T-helper 1 cell treated with Interleukin-12 subunit alpha and Interleukin-12 subunit beta and Interleukin-4 antibody, amounts not matched to agents 30 μg/mL and 1 μg/mL, for 36 hours (primary cell): ENCODE data around the gene CASP5.
"Not testable (repeated sequence)": the region's sequence is repeated elsewhere in the genome, so short reads cannot be mapped to it uniquely, and the experiment has no call there.

Experiments
- H3K27ac Mint-ChIP-seq: one replicate; pipeline ENCODE4 v1.8.0; 2021; ENCODE audit warnings: mild to moderate bottlenecking, mixed read lengths
- H3K27me3 Mint-ChIP-seq: one replicate; pipeline ENCODE4 v1.8.0; 2021; ENCODE audit warnings: low read depth, mixed read lengths
- H3K36me3 Mint-ChIP-seq: one replicate; pipeline ENCODE4 v1.8.0; 2021; ENCODE audit warnings: low read depth, mixed read lengths
- H3K4me1 Mint-ChIP-seq: one replicate; pipeline ENCODE4 v1.8.0; 2021; ENCODE audit warnings: low read depth, mixed read lengths
- H3K4me3 Mint-ChIP-seq: one replicate; pipeline ENCODE4 v1.8.0; 2021; ENCODE audit warnings: mild to moderate bottlenecking, moderate library complexity, mixed read lengths
- H3K9me3 Mint-ChIP-seq: one replicate; pipeline ENCODE4 v1.8.0; 2021; ENCODE audit warnings: mixed read lengths

The CASP5 gene

GRCh38 chr11:105044557-105045524 is 21.9 kb upstream of the CASP5 start, which contains the start of gene CARD16:
CARD16 (minus strand) TSS chr11:105045335; CDS start chr11:105045297, 38 bp downstream.
- peak within 1 kb of the TSS; percentile 96 for H3K27ac Mint-ChIP-seq
- peak within 1 kb of the TSS; percentile 97 for H3K4me3 Mint-ChIP-seq
- peaks cover 39% of the 10 kb centered on the region for H3K4me1 Mint-ChIP-seq
- H3K36me3 Mint-ChIP-seq, result peaks cover 33% of the 10 kb centered on the region
- H3K27me3 Mint-ChIP-seq, H3K9me3 Mint-ChIP-seq: not testable (repeated sequence)

DNA sequence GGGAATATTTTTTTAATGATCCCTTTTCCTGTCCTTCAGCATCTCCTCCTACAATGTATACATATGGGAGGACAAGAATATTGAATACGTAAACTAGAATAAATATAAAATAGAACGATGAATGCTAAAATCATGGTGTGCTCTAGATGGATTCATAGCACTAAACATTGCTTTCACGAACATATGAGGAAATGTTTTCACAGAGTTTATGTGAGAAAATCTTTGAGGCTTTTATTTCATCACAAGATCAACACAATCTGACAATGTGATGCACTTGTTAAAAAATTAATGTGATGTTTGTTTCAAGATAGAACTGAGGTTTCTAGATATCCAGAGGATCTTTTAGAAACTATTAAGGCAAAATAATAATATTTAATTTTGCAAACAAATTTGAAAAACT is 19.2 kb upstream of the CASP5 start:
- Mint-ChIP-seq H3K27ac (no peak overlapping the region), H3K27me3 (no peaks in the 10 kb centered on the region), H3K9me3 (peaks cover 4% of the 10 kb centered on the region), H3K4me3 (peak overlapping the region; percentile 1), H3K36me3 (peaks cover 47% of the 10 kb centered on the region), H3K4me1 (peaks cover 39% of the 10 kb centered on the region)

GRCh38 chr11:105040703-105041102 is 17.7 kb upstream of the CASP5 start:
- Mint-ChIP-seq H3K4me1 (peaks cover 36% of the 10 kb centered on the region), H3K36me3 (peaks cover 55% of the 10 kb centered on the region), H3K27ac (no peak overlapping the region), H3K27me3 (no peaks in the 10 kb centered on the region), H3K9me3 (peaks cover 9% of the 10 kb centered on the region), H3K4me3 (no peak overlapping the region)

GRCh38 chr11:105034813-105035620 is 12.0 kb upstream of the CASP5 start, which contains the start of gene CASP1:
CASP1 (minus strand) TSS chr11:105035144; CDS start chr11:105035113, 31 bp downstream.
- peaks cover 45% of the 10 kb centered on the region for H3K36me3 Mint-ChIP-seq
- H3K9me3 Mint-ChIP-seq, result peaks cover 9% of the 10 kb centered on the region
- H3K27ac Mint-ChIP-seq, result peak within 1 kb of the TSS; percentile 91
- no peaks in the 10 kb centered on the region for H3K27me3 Mint-ChIP-seq
- H3K4me3 Mint-ChIP-seq, result peak within 1 kb of the TSS; percentile 93
- H3K4me1 Mint-ChIP-seq, result peaks cover 28% of the 10 kb centered on the region

GRCh38 chr11:105034388-105034787 is 11.4 kb upstream of the CASP5 start:
- H3K36me3 Mint-ChIP-seq, result peaks cover 46% of the 10 kb centered on the region
- peak overlapping the region; percentile 93 for H3K4me3 Mint-ChIP-seq
- H3K27me3 Mint-ChIP-seq, H3K9me3 Mint-ChIP-seq: not testable (repeated sequence)
- peaks cover 28% of the 10 kb centered on the region for H3K4me1 Mint-ChIP-seq
- H3K27ac Mint-ChIP-seq, result peak overlapping the region; percentile 91

DNA sequence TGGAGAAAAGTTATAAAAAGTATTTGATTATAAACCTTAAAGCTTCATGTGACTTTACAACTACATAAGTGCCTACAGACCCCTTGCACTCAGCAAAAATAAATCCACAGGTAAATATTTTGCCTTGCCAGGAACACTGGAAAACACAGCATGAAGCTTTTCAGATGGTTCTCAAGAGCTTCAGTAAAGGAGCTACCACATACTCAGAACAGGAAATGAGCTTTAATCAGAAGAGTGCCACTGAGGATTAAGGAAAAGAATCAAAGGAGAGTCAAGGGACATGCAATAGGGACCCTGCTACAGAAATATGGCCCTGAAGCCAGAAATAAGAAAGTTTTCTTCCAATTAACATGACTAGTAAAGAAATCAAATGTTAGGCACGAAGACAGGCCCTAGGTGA is 10.8 kb upstream of the CASP5 start:
- peak overlapping the region; percentile 91 for H3K27ac Mint-ChIP-seq
- peaks cover 28% of the 10 kb centered on the region for H3K4me1 Mint-ChIP-seq
- no peaks in the 10 kb centered on the region for H3K27me3 Mint-ChIP-seq
- H3K4me3 Mint-ChIP-seq, result peak overlapping the region; percentile 93
- H3K9me3 Mint-ChIP-seq, result peaks cover 9% of the 10 kb centered on the region
- peaks cover 49% of the 10 kb centered on the region for H3K36me3 Mint-ChIP-seq

DNA sequence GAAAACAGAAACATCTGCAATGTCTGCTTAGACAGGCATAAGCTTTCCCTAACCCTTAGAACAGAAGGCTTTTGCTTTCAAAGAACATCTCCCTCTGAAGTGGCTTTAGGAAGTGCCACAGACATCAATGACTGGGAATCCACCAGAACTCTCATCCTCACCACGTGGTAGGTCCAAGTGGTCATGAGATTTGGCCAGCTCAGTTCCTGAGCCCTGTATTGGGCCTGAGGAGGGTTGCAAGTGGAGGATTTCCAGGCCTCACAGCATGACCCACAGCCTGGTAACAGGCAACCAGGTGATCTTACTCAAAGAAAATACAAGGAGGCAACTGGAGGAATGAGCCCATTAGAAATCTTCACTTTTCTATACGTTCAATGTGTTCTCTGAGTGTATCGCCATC is 10.4 kb upstream of the CASP5 start:
- H3K4me3 Mint-ChIP-seq, result peak overlapping the region; percentile 93
- H3K27me3 Mint-ChIP-seq, result no peaks in the 10 kb centered on the region
- H3K9me3 Mint-ChIP-seq, result peaks cover 9% of the 10 kb centered on the region
- H3K27ac Mint-ChIP-seq, result peak overlapping the region; percentile 52
- H3K4me1 Mint-ChIP-seq, result peaks cover 30% of the 10 kb centered on the region
- peaks cover 49% of the 10 kb centered on the region for H3K36me3 Mint-ChIP-seq

DNA sequence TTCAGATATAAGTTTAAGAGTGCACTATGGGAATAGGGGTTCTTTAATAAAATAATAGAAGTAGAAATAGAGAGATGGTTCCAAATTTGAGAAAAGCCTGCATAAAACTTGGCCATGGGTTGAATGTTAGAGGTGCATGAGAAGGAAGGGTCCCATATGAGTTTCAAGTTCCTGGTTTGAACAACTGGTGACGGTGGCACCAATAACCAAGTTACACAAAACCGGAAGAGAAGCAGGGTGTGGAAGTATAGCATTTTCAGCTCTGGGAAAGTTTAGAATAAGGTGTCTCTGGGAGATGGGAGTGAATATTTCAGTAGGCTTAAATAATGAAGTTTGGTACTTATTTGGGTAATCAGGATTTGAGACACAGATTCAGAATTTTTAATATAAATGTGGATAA is 9.5 kb upstream of the CASP5 start:
- peaks cover 35% of the 10 kb centered on the region for H3K4me1 Mint-ChIP-seq
- no peaks in the 10 kb centered on the region for H3K27me3 Mint-ChIP-seq
- peaks cover 49% of the 10 kb centered on the region for H3K36me3 Mint-ChIP-seq
- H3K4me3 Mint-ChIP-seq, result peak overlapping the region; percentile 81
- H3K27ac Mint-ChIP-seq, result no peak overlapping the region
- peaks cover 5% of the 10 kb centered on the region for H3K9me3 Mint-ChIP-seq

DNA sequence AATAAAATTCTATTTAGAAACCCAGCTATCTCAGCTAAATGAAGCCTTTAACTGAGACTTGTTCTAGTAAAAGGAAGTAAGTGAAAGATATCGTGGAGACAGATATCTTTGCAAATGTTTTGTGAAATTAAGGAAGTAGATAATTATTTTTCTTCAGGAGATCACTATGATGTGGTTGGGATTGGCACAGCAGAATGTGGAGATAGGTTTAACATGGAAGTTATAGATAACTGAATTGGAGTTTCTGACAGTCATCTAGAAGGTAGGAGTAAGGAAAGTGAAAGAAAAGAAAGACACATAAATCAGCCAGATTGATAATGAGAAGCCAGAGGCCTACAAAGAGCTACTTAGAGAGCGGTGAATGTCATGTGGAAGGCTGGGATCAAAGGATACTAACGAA is 4.7 kb upstream of the CASP5 start:
- Mint-ChIP-seq H3K4me3 (peak overlapping the region; percentile 30), H3K36me3 (peaks cover 62% of the 10 kb centered on the region), H3K4me1 (peaks cover 11% of the 10 kb centered on the region)

DNA sequence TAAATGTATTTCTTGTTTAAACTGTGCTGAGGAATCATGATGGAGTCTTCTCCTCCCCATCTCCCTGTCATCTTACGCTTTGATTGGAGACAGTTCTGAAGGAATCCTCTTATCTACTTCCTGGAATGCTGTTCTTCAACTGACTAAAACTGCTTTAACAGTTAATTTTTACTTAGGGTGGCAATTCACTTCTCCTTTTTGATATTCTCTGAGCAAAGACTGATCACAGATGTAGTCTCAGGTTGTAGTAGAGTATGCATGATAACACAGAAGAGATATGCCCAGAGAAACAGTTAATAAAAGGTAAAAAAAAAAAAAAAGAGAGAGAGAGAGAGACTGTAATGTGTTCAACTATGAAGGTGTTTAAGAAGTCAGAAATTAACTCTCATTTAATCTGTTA is 1.4 kb upstream of the CASP5 start:
- Mint-ChIP-seq H3K4me3 (no peak overlapping the region), H3K36me3 (peaks cover 38% of the 10 kb centered on the region), H3K27ac (no peak overlapping the region)

More for the DNA sequence above, 4.7 kb upstream of the CASP5 start:
- H3K27me3 Mint-ChIP-seq, result no peaks in the 10 kb centered on the region
- no peaks in the 10 kb centered on the region for H3K9me3 Mint-ChIP-seq
- no peak overlapping the region for H3K27ac Mint-ChIP-seq

DNA sequence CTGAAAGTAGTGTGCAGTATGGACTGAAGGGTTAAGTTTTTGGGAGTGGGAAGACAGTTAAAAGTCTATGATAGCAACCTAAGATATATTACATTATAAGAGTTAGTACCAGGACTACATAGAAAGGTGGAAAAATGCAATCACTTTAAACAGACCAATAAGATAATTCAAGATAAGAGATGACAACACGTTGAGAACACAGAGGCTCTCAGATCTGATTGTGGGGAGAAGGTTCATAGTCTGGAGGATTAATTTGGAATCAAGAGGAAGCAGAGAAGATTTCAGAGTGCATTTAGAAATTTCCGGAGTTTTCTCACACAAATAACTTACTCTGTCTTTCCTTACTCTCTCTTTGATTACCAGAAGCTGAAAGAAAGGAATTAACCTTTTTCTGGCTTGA is 441 bp downstream of the CASP5 start:
- Mint-ChIP-seq H3K27ac (no peak overlapping the region), H3K36me3 (peaks cover 24% of the 10 kb centered on the region), H3K4me1 (no peaks in the 10 kb centered on the region), H3K27me3 (no peaks in the 10 kb centered on the region), H3K4me3 (no peak overlapping the region), H3K9me3 (no peaks in the 10 kb centered on the region)

More for the DNA sequence above, 1.4 kb upstream of the CASP5 start:
- H3K27me3 Mint-ChIP-seq, result no peaks in the 10 kb centered on the region
- no peaks in the 10 kb centered on the region for H3K9me3 Mint-ChIP-seq
- peaks cover 7% of the 10 kb centered on the region for H3K4me1 Mint-ChIP-seq

GRCh38 chr11:105007463-105007862 is 15.5 kb downstream of the CASP5 start:
- Mint-ChIP-seq H3K4me3 (no peak overlapping the region), H3K4me1 (no peaks in the 10 kb centered on the region), H3K27me3 (no peaks in the 10 kb centered on the region), H3K27ac (no peak overlapping the region), H3K9me3 (no peaks in the 10 kb centered on the region), H3K36me3 (no peaks in the 10 kb centered on the region)

- Mint-ChIP-seq H3K36me3 (no peaks in the 10 kb centered on the region), H3K4me1 (peaks cover 6% of the 10 kb centered on the region), H3K27me3 (no peaks in the 10 kb centered on the region), H3K27ac (no peak overlapping the region), H3K4me3 (no peak overlapping the region), H3K9me3 (no peaks in the 10 kb centered on the region)
Measured at GRCh38 chr11:105005451-105005845, 17.5 kb downstream of the CASP5 start.

DNA sequence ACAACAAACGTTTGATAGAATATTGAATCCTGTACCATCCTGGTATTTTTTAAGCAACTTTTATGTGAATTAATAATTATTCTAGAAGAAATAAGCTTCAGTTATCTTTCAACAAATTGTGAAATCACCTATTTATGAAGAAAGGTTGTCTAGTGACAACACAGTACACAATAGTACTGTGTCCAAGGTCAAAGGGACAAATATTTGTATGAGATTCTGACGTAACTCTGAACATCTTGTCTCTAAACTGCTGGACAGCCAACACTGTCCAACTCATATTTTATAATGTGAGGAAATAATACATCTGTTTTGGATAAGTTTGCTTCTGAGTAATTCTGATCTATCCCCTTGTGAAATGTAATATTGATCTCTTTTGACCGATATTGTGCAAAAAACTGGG is 18.9 kb downstream of the CASP5 start:
- H3K4me1 Mint-ChIP-seq, result peaks cover 6% of the 10 kb centered on the region
- H3K36me3 Mint-ChIP-seq, result no peaks in the 10 kb centered on the region
- no peak overlapping the region for H3K4me3 Mint-ChIP-seq
- H3K27me3 Mint-ChIP-seq, result no peaks in the 10 kb centered on the region
- no peak overlapping the region for H3K27ac Mint-ChIP-seq
- no peaks in the 10 kb centered on the region for H3K9me3 Mint-ChIP-seq
